HepG2 (cell line): ENCODE results near the gene USP34. TPM values are rescaled to one million over a fixed set of nuclear protein-coding genes. Genes with fewer than 3 reads are reported as not detected.

ENCODE experiments used
- CBFB ChIP-seq: sonication (generic); formaldehyde crosslinking; IDR thresholded peaks from 2 replicates; pipeline ENCODE4 v1.4.0; 2020; ENCODE audit warnings: missing genetic modification reagents
- FIP1L1 ChIP-seq: fragments of 200-400 bp; formaldehyde crosslinking; IDR thresholded peaks from 2 replicates; pipeline ENCODE4 v1.6.1; 2018; ENCODE audit warnings: low read depth, mild to moderate bottlenecking, low read length, moderate library complexity, borderline replicate concordance; ENCODE audit not compliant: insufficient read depth
- FOSL1 ChIP-seq: sonication (generic); formaldehyde crosslinking; IDR thresholded peaks from 2 replicates; pipeline ENCODE4 v1.9.0; 2021; ENCODE audit warnings: missing genetic modification reagents, borderline replicate concordance
- IKZF1 ChIP-seq: fragments of 450-650 bp; IDR thresholded peaks from 2 replicates; pipeline ENCODE4 v1.7.1; 2016
- SATB2 ChIP-seq: sonication (generic); formaldehyde crosslinking; IDR thresholded peaks from 2 replicates; pipeline ENCODE4 v1.5.0; 2020; ENCODE audit warnings: missing genetic modification reagents
- SRSF4 ChIP-seq: fragments of 200-400 bp; formaldehyde crosslinking; IDR thresholded peaks from one replicate; pipeline ENCODE4 v1.6.1; 2018; ENCODE audit warnings: mild to moderate bottlenecking, low read depth, low read length, moderate library complexity; ENCODE audit not compliant: poor library complexity, severe bottlenecking
- ZNF292 ChIP-seq: sonication (generic); formaldehyde crosslinking; IDR thresholded peaks from 2 replicates; pipeline ENCODE4 v1.8.1; 2022; ENCODE audit warnings: mild to moderate bottlenecking, low read depth, missing genetic modification reagents, borderline replicate concordance
- ZNF790 ChIP-seq: sonication (generic); formaldehyde crosslinking; IDR thresholded peaks from 2 replicates; pipeline ENCODE4 v1.8.0; 2022; ENCODE audit warnings: missing genetic modification reagents, mild to moderate bottlenecking, borderline replicate concordance
- polyA plus RNA-seq, 8 experiments: library from polyadenylated mRNA; depleted of rRNA in 3 of 8; stranded (reverse) in 7 of 8; unstranded in 1 of 8; fragments of >200 nt; fragmentation: Illumina TruSeq in 4 of 8; extraction: Trizol in 4 of 8; gene quantifications; 2 replicates each; pipeline versions ENCODE4 v1.2.1 to v1.2.3, GENCODE V29; 2011 to 2016; ENCODE audit warnings: low read depth in 4 of 8, missing spikeins in 1 of 8, mixed read lengths in 1 of 8; ENCODE audit not compliant: insufficient read depth in 1 of 8
- total RNA-seq, 5 experiments: library from RNA; depleted of rRNA; stranded (reverse); fragments of >200 nt; fragmentation: Illumina TruSeq; extraction: Trizol; gene quantifications; 2 replicates each; pipeline ENCODE4 v1.2.3, GENCODE V29; 2016; ENCODE audit warnings: low read depth in 1 of 5
- TF ChIP-seq, protein P1 (sequence below): sonication (generic); formaldehyde crosslinking; IDR thresholded peaks from 2 replicates; pipeline ENCODE4 v1.9.0; 2022; ENCODE audit warnings: low read depth, missing genetic modification reagents
- TF ChIP-seq, protein P2 (sequence below): sonication (generic); formaldehyde crosslinking; IDR thresholded peaks from 2 replicates; pipeline ENCODE4 v1.5.1; 2020; ENCODE audit warnings: mild to moderate bottlenecking, missing genetic modification reagents, moderate library complexity
- TF ChIP-seq, protein P3 (sequence below): sonication (generic); formaldehyde crosslinking; IDR thresholded peaks from 2 replicates; pipeline ENCODE4 v1.5.0; 2020; ENCODE audit warnings: mild to moderate bottlenecking, missing genetic modification reagents, moderate library complexity

USP34 gene
- total and polyA plus RNA-seq, 2 of the 13 experiments (the other 11 are each of a cell fraction or from before 2014, with no cell fraction given): 99.2 to 100 TPM

DNA sequence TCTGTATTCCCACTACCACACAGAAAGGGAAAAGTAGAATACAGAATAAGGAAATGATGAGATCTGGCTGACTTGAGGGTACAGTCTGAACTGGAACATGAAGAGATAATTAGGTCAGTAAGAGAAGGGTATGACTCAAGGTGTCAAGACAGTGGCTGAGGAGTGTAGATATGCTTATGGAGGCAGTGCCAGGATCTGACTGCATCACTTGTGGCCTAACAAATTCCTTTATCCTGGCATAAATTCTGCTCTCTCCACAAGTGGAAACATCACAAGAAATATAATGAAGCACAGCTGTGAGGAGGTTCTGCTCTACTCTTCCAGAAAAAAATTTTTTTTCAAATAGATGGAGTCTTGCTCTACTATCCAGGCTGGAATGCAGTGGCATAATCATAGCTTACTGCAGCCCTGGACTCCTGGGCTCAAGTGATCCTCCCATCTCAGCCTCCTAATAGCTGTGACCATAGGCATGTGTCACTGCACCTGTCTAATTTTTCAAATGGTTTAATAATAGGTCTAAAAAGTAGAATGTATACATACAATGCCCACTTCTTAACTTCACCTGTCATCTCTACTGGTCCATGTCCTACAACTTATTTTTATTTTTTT, 223.6 kb downstream of the USP34 start (continued):
- TF ChIP-seq, protein P1, sequence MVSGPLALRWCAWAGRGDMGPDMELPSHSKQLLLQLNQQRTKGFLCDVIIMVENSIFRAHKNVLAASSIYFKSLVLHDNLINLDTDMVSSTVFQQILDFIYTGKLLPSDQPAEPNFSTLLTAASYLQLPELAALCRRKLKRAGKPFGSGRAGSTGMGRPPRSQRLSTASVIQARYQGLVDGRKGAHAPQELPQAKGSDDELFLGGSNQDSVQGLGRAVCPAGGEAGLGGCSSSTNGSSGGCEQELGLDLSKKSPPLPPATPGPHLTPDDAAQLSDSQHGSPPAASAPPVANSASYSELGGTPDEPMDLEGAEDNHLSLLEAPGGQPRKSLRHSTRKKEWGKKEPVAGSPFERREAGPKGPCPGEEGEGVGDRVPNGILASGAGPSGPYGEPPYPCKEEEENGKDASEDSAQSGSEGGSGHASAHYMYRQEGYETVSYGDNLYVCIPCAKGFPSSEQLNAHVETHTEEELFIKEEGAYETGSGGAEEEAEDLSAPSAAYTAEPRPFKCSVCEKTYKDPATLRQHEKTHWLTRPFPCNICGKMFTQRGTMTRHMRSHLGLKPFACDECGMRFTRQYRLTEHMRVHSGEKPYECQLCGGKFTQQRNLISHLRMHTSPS (CRISPR knock-in tag): no peak
- TF ChIP-seq, protein P2, sequence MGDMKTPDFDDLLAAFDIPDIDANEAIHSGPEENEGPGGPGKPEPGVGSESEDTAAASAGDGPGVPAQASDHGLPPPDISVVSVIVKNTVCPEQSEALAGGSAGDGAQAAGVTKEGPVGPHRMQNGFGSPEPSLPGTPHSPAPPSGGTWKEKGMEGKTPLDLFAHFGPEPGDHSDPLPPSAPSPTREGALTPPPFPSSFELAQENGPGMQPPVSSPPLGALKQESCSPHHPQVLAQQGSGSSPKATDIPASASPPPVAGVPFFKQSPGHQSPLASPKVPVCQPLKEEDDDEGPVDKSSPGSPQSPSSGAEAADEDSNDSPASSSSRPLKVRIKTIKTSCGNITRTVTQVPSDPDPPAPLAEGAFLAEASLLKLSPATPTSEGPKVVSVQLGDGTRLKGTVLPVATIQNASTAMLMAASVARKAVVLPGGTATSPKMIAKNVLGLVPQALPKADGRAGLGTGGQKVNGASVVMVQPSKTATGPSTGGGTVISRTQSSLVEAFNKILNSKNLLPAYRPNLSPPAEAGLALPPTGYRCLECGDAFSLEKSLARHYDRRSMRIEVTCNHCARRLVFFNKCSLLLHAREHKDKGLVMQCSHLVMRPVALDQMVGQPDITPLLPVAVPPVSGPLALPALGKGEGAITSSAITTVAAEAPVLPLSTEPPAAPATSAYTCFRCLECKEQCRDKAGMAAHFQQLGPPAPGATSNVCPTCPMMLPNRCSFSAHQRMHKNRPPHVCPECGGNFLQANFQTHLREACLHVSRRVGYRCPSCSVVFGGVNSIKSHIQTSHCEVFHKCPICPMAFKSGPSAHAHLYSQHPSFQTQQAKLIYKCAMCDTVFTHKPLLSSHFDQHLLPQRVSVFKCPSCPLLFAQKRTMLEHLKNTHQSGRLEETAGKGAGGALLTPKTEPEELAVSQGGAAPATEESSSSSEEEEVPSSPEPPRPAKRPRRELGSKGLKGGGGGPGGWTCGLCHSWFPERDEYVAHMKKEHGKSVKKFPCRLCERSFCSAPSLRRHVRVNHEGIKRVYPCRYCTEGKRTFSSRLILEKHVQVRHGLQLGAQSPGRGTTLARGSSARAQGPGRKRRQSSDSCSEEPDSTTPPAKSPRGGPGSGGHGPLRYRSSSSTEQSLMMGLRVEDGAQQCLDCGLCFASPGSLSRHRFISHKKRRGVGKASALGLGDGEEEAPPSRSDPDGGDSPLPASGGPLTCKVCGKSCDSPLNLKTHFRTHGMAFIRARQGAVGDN (CRISPR knock-in tag): no peak
- TF ChIP-seq ZNF292 (CRISPR knock-in tag) (no peak), ZNF790 (CRISPR knock-in tag) (no peak), SRSF4 (no peak), FOSL1 (no peak), SATB2 (CRISPR knock-in tag) (no peak), CBFB (CRISPR knock-in tag) (no peak), FIP1L1 (no peak), IKZF1 (no peak)
- TF ChIP-seq, protein P3, sequence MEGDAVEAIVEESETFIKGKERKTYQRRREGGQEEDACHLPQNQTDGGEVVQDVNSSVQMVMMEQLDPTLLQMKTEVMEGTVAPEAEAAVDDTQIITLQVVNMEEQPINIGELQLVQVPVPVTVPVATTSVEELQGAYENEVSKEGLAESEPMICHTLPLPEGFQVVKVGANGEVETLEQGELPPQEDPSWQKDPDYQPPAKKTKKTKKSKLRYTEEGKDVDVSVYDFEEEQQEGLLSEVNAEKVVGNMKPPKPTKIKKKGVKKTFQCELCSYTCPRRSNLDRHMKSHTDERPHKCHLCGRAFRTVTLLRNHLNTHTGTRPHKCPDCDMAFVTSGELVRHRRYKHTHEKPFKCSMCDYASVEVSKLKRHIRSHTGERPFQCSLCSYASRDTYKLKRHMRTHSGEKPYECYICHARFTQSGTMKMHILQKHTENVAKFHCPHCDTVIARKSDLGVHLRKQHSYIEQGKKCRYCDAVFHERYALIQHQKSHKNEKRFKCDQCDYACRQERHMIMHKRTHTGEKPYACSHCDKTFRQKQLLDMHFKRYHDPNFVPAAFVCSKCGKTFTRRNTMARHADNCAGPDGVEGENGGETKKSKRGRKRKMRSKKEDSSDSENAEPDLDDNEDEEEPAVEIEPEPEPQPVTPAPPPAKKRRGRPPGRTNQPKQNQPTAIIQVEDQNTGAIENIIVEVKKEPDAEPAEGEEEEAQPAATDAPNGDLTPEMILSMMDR (CRISPR knock-in tag): no peak
